AG04449 (cell line): Measurements from ENCODE around the gene TUBA8.

Experiments
- CTCF ChIA-PET: fragments of 350-600 bp; formaldehyde crosslinking; extraction: SDS; loops from one replicate; lab custom pipeline; 2021; ENCODE audit warnings: antibody characterized with exemption; lab: Yijun Ruan, JAX
- POLR2A ChIA-PET: fragments of 400-600, 350-600 bp; formaldehyde crosslinking; extraction: SDS; loops from one replicate; lab custom pipeline; 2020; ENCODE audit warnings: antibody characterized with exemption, inconsistent platforms; lab: Yijun Ruan, JAX
- DNase-seq: peaks from one replicate; pipeline ENCODE4 v3.0.0-alpha.2; 2010; ENCODE audit warnings: low read depth, low spot score
- H3K4me3 ChIP-seq: 2 replicates; pipeline ENCODE4 v1.5.1; 2011; ENCODE audit warnings: low read depth, mild to moderate bottlenecking, control low read depth, low read length
- CTCF ChIP-seq: IDR thresholded peaks from one replicate; pipeline ENCODE4 v1.5.1; 2011; ENCODE audit warnings: mild to moderate bottlenecking, moderate library complexity, low read length, control low read depth, inconsistent platforms; ENCODE audit not compliant: insufficient read depth; ENCODE audit errors: missing control alignments

TUBA8 gene

GRCh38 chr22:18079706-18080233 is 30.8 kb upstream of the TUBA8 start:
- TF ChIP-seq CTCF, result no peak
- CTCF ChIA-PET, result interaction anchor here (0.9 to 13.0 kb wide), 4 partner anchors 9 to 246 kb away, joined by 3 to 454 read pairs (median 6); no protein-coding TSS in a partner anchor
- no peak for DNase-seq
- H3K4me3 ChIP-seq, result no peak overlapping the region
- POLR2A ChIA-PET, result no interaction called here

GRCh38 chr22:18081416-18081815 is 29.2 kb upstream of the TUBA8 start:
- no peak for DNase-seq
- no peak overlapping the region for H3K4me3 ChIP-seq
- CTCF ChIA-PET, result no interaction called here
- POLR2A ChIA-PET, result no interaction called here
- no peak for TF ChIP-seq CTCF

- no peak for DNase-seq
- CTCF ChIA-PET, result interaction anchor here (0.7 kb wide), 1 partner anchor 18 kb away, joined by 4 read pairs; no protein-coding TSS in a partner anchor
- no peak for TF ChIP-seq CTCF
- POLR2A ChIA-PET, result no interaction called here
- no peak overlapping the region for H3K4me3 ChIP-seq
Measured at GRCh38 chr22:18082467-18082866, 28.1 kb upstream of the TUBA8 start.

- H3K4me3 ChIP-seq, result no peak overlapping the region
- POLR2A ChIA-PET, result no interaction called here
- no peak for DNase-seq
- CTCF ChIA-PET, result no interaction called here
- TF ChIP-seq CTCF, result no peak
Measured at GRCh38 chr22:18083406-18083805, 27.2 kb upstream of the TUBA8 start.

GRCh38 chr22:18085188-18085587 is 25.4 kb upstream of the TUBA8 start:
- no peak overlapping the region for H3K4me3 ChIP-seq
- POLR2A ChIA-PET, result no interaction called here
- TF ChIP-seq CTCF, result no peak
- no peak for DNase-seq
- CTCF ChIA-PET, result interaction anchor here (1.6 kb wide), 1 partner anchor 9 kb away, joined by 5 read pairs; no protein-coding TSS in a partner anchor

- POLR2A ChIA-PET, result interaction anchor here (0.6 kb wide), 1 partner anchor 93 kb away, joined by 4 read pairs; no protein-coding TSS in a partner anchor
- no peak for TF ChIP-seq CTCF
- no peak for DNase-seq
- CTCF ChIA-PET, result interaction anchor here (1.1 to 2.7 kb wide), 4 partner anchors 11 to 259 kb away, joined by 3 to 9 read pairs (median 6); no protein-coding TSS in a partner anchor
- no peak overlapping the region for H3K4me3 ChIP-seq
Measured at GRCh38 chr22:18087350-18087855, 23.2 kb upstream of the TUBA8 start.
